Endothelial cell of hepatic sinusoid (primary cell): Measurements from ENCODE around the gene MANBA.

Experiments
- in situ Hi-C: cut with HindIII; loops from 2 replicates; pipeline ENCODE4 v1.10.0; 2017; ENCODE audit warnings: low sequenced_read_pairs

MANBA gene

DNA sequence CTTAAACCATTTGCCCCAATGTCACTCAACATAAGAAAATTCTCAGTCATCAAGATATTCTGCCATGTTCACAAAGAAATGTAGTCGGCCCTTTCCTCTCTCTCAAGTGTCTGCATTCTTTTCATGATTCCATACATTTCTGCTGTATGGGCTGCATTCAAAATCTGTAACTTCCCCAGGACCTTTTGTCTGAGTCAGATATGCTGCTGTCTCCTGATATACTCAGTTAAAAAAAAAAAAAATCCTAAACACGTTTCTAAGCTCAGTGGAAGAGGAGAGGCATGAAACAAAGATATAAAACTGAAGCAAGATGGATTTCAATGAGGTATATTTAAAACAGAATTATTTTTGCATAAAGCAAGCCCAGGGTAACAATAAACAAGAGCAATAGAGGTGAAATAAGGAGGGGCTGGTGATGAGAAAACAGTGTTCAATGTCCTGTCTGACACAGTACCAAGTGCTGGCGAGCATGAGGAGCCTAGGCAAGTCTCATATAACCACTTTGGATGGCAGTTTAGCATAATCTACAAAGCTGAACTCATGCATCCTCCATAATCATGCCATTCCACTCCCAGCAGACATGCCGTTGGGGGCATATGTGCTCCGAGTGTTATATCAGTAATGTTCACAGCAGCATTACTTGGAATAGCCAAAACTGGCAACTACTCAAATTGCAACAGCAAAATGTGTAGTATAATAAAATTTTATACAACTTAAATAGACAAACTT, 76.7 kb downstream of the MANBA start:
- in situ Hi-C loops: no loop called here

DNA sequence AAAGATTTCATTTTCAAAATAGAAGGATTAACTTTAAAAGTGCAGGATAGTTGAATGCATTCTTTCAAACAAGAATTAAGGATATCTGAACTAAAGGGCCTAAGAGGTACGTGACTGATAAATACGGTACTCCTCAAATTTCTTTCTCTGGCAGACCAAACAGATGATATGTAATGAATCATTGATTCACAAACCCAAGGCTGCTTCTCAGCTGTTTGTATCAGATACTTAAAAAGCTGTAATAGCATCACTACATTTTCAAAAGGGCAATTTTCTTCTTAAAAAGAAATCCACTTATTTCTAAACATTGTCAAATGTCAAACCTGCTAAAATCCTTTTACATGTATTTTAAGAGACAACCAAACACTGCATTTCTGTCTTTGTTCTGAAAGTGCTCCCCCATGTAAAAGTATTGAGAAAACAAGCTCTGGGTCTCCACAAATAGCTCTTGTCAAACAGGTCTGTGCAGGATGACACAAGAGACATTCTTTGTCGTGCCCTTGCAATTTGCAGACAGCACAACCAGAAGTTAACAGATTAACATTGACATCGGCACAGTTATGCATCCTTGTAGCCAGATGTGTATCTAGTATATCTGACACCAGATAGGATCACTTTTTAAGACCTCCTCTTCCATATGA, 82.0 kb downstream of the MANBA start:
- in situ Hi-C loops: no loop called here

- in situ Hi-C loops: no loop called here
These were observed 82.7 kb downstream of the MANBA start for GRCh38 chr4:102678107-102678506.

- in situ Hi-C loops: no loop called here
These were observed 85.6 kb downstream of the MANBA start for GRCh38 chr4:102675141-102675540.

DNA sequence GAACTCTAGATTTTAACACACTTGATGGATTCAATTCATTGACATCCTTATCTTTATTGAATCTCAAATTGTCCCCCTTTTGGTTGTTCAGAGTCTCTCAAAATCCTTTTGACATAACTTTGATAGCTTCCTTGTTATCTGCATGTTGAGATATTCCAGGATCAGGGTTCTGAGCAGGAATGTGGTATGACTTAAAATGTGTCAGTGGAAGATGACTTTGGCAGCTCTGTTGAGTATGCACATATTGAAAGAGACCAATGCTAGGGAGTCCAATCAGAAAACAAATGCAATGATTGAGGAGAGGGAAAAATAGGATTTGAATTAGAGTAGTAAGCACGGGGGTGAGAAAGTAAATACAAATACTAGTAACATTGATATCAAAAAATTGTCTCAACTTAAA, 93.8 kb downstream of the MANBA start:
- in situ Hi-C loops: no loop called here

- in situ Hi-C loops: no loop called here
These were observed 95.2 kb downstream of the MANBA start for GRCh38 chr4:102665527-102665926.

- in situ Hi-C loops: no loop called here
These were observed 97.7 kb downstream of the MANBA start for GRCh38 chr4:102663073-102663472.

DNA sequence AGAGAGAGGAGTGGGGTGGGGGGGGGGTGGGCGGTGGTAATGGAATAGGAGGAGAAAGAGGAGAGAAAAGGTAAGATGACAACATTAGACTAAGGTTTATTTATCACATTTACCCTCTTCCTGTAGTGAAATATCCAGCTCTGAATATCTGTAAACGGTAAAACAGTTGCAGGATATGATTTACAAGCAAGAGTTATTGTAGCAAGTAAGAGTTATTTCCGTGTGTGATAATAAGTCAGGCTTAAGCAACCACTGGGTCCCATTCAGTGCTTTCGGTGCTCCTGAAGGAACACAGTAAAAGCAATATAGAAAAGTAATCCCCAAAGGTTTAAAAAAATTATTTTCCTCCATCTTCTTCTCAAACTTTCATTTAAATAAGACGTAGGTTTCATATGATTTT, 103.6 kb downstream of the MANBA start:
- in situ Hi-C loops: no loop called here

DNA sequence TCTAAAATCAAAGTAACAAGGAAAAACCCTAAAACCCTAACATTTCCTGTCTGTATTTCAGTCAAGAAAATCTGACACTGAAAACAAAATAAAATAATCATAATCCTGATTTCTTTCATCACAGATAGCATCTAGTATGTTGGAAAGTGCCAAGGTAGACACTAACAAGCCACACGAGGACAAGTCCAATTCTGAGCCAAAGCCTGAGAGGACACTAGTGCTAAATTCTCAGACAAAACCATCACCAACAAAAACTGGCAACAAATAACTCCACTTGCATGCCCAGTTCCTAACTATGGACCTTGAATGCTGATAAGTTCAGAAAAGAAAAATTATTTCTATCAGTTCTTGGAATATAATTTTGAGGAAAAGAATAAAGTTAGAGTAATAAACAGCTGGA, 113.7 kb downstream of the MANBA start:
- in situ Hi-C loops: no loop called here

- in situ Hi-C loops: no loop called here
These were observed 118.0 kb downstream of the MANBA start for GRCh38 chr4:102642631-102643298.

- in situ Hi-C loops: no loop called here
These were observed 119.0 kb downstream of the MANBA start for GRCh38 chr4:102641793-102642192.

GRCh38 chr4:102640669-102641068, 120.1 kb downstream of the MANBA start:
- in situ Hi-C loops: no loop called here

DNA sequence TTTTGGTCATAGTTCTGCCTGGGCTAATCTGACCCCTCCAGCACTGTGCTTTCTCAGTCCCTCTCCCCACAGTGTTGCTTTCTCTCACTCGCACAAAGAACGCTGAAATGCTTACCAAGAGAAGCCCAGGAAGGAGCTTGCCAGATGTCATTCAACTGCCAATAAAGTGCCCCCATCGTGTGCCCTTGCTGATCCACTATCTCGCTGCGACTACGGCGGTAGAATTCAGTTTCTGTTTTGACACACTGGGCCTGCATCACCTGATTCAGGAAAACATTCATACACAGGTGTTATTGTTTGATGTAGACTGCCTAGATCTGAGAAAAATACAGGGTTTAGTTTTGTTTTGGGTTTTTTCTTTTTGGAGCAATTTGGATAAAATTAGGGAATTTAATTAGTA, 121.2 kb downstream of the MANBA start:
- in situ Hi-C loops: no loop called here

DNA sequence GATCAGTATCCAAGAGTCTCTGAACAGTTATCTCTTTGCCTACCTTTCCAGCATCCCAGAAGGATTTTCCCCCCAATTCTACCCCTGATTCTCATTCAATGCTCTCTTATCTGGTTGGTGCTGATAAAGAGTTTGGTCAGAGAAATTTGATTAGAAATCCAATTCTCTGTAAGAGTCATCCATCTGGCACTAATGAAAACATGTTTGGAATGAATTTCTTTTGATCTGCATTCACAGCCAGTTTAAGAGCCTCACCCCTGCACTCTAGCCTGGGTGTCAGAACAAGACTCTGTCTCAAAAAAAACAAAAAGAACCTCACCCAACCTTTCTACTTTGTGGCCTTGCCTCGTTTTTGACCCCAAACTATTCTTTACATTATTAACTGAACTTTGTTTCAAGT, 122.1 kb downstream of the MANBA start:
- in situ Hi-C loops: no loop called here

DNA sequence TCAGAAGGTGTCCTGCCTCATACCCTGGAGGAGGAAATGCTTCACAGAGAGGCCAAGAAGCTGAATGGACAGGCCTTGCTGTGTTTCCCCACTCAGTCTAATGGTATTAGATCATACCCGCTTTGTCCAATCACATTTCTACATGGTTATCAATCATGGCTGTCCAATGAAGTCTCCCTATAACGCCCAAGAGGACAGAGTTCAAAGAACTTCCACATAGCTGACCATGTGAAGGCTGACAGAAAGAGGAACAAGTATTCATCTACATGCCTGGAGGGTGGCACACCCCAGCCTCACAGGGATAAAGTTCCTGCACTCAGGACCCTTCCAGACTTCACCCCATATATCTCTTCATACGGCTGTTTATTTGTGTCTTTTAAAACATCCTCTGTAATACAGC, 123.4 kb downstream of the MANBA start:
- in situ Hi-C loops: no loop called here

DNA sequence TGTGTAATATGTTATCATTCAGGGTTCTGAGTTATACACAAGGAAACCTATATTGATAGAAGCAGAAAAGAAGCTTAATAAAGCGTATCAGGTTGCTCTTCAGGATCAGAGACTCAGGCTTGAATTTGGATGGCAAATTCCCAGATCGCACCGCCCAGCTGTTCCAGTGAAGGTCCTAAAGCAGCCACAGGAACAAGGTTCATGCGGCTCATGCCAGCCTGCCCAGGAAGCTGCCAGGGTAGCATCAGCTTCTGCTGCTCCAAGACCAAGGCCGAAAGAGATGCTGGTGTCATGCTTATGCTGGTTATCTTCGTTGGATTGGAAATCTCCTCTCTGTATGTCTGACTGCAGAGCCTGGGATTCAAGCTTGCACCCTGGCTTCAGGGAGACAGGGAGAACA, 127.7 kb downstream of the MANBA start:
- in situ Hi-C loops: no loop called here

DNA sequence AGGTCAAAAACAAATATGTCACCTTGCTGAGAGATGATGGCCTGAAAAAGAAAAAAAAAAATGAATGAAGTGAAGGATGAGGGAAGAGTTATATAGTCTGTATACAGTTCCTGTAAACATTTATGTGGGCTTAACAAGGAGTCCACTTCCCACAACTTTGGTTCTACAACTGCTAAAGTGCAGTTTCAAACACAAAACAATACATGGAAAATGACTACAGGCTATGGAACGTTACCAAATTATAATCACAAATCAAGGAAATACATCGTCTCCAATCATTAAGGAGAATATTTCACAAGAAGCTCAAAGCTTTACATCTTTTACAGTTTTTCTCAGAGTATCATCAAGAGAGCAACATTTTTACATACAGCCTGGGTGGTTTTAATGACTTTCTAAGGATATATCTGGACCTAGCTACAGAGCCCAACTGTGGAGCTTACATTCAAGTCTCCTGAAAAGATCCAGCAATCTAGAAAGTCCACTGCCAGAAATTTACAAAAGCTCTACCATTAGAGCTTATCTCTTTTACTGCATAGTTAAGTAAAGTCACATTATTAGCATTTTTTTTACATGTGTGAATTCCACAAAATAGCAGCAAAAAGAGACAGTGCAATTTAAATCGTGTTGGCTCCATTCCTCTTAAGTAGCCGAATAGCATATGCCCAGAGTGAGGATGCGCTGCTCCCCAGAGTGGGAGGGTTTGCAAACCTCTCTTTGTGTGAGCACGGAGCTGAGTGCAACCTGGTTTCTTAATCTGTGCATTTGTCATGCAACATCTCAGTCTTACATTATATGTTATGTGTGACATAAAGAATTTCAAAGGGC, 128.3 kb downstream of the MANBA start:
- in situ Hi-C loops: no loop called here

- in situ Hi-C loops: no loop called here
These were observed 129.2 kb downstream of the MANBA start for GRCh38 chr4:102631616-102632015.

DNA sequence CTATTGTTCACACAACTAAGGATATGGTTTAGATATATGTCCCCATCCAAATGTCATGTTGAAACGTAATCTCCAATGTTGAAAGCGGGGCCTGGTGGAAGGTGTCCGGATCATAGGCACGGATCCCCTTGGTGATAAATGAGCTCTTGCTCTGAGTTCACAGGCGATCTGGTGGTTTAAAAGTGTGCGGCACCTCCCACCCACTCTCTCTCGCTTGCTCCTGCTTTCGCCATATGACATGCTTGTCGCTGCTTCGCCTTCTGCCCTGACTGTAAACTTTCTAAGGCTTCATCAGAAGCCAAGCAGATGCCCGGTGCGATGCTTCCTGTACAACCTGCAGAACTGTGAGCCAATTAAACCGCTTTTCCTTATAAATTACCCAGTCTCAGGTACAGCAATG, 131.1 kb downstream of the MANBA start:
- in situ Hi-C loops: loop anchor here (10.0 kb wide), 1 partner anchor 465 kb away; the partner anchor contains the start of gene BDH2

DNA sequence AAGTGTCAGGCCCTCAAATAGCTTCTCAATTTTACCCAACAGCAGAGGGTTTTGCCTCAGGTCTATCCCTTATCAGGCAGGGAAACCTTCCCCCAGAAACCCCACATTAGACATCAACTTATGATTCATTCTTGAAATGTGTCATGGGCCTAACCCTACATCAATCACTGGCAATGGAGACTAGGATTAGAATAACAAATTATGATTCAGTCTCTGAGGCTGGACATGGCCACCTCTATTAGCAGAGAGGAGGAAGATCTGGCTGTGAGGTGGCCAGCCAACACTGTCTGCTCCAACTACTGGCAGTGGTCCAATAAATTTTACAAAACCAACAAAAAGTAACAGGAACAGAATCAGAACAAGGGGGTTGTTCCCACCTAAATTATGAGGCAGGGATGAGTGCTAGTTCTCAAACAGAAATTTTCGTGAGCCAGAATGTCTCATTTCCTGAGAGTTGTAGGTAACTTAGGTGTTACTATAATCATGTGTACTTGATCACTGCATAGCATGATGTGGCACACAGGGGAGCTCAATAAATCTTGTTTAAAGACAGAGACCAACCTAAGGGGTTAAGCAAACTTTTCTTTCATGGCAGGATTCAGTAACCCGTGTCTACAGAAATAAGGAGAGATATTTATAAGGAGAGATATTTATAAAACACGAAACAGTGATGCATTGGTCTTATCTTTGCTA, 132.8 kb downstream of the MANBA start:
- in situ Hi-C loops: loop anchor here (10.0 kb wide), 1 partner anchor 467 kb away; the partner anchor contains the start of gene BDH2
